Mesenchymal stem cell (in vitro differentiated cells and primary cell): ENCODE data around the gene ATP8B4.

Experiments
- DNase-seq: peaks from one replicate; pipeline ENCODE4 v3.0.0-alpha.2; 2013
- H2AFZ ChIP-seq: one replicate; pipeline ENCODE4 v1.6.1; 2013; ENCODE audit warnings: low read depth, mild to moderate bottlenecking, control low read depth, inconsistent platforms, low read length, moderate library complexity
- H2AK5ac ChIP-seq: 2 replicates; pipeline ENCODE4 v1.6.1; 2013; ENCODE audit warnings: low read length, moderate library complexity, mild to moderate bottlenecking, inconsistent platforms; ENCODE audit not compliant: severe bottlenecking
- H2BK120ac ChIP-seq: one replicate; pipeline ENCODE4 v1.6.1; 2013; ENCODE audit warnings: low read depth, mild to moderate bottlenecking, inconsistent platforms, low read length, moderate library complexity
- H2BK12ac ChIP-seq, 2 experiments: one replicate each; pipeline ENCODE4 v1.6.1; 2013; ENCODE audit warnings: inconsistent platforms in 2 of 2, low read length in 2 of 2, mild to moderate bottlenecking in 2 of 2, moderate library complexity in 2 of 2, control low read depth in 1 of 2
- H2BK15ac ChIP-seq: one replicate; pipeline ENCODE4 v1.6.1; 2013; ENCODE audit warnings: mild to moderate bottlenecking, low read depth, inconsistent platforms; ENCODE audit not compliant: poor library complexity, severe bottlenecking
- H2BK5ac ChIP-seq: 2 replicates; pipeline ENCODE4 v1.6.1; 2013; ENCODE audit warnings: low read depth, mild to moderate bottlenecking, low read length, control low read depth, inconsistent platforms; ENCODE audit not compliant: poor library complexity, severe bottlenecking
- H3K14ac ChIP-seq, 2 experiments: one replicate each; pipeline ENCODE4 v1.6.1; 2013; ENCODE audit warnings: inconsistent platforms in 2 of 2, low read length in 2 of 2, control low read depth in 1 of 2, mild to moderate bottlenecking in 1 of 2, moderate library complexity in 1 of 2
- H3K18ac ChIP-seq, 2 experiments: one replicate each; pipeline ENCODE4 v1.6.1; 2013; ENCODE audit warnings: inconsistent platforms in 2 of 2, low read length in 2 of 2, control low read depth in 1 of 2, low read depth in 1 of 2, mild to moderate bottlenecking in 1 of 2
- H3K23ac ChIP-seq, 2 experiments: one replicate each; pipeline ENCODE4 v1.6.1; 2013; ENCODE audit warnings: inconsistent platforms in 2 of 2, low read length in 2 of 2, mild to moderate bottlenecking in 2 of 2, moderate library complexity in 2 of 2, control low read depth in 1 of 2
- H3K27ac ChIP-seq: 2 replicates; pipeline ENCODE4 v1.5.1; 2013; ENCODE audit warnings: mild to moderate bottlenecking, moderate library complexity, low read length, control low read depth, inconsistent platforms; ENCODE audit not compliant: poor library complexity, severe bottlenecking
- H3K27me3 ChIP-seq, 2 experiments: 2 replicates each; pipeline versions ENCODE4 v1.6.1 to v1.7.0; 2013; ENCODE audit warnings: low read length in 2 of 2, mild to moderate bottlenecking in 2 of 2, moderate library complexity in 2 of 2, control low read depth in 1 of 2, inconsistent platforms in 1 of 2; ENCODE audit not compliant: control insufficient read depth in 1 of 2, insufficient read depth in 1 of 2
- H3K36me3 ChIP-seq, 2 experiments: 2 replicates each; pipeline versions ENCODE4 v1.6.1 to v1.7.0; 2013; ENCODE audit warnings: low read length in 2 of 2, control low read depth in 1 of 2, inconsistent platforms in 1 of 2, low read depth in 1 of 2, mild to moderate bottlenecking in 1 of 2; ENCODE audit not compliant: insufficient read depth in 2 of 2, control insufficient read depth in 1 of 2
- H3K4ac ChIP-seq, 2 experiments: one replicate each; pipeline ENCODE4 v1.6.1; 2013; ENCODE audit warnings: inconsistent platforms in 2 of 2, low read length in 2 of 2, mild to moderate bottlenecking in 2 of 2, moderate library complexity in 2 of 2, control low read depth in 1 of 2, low read depth in 1 of 2
- H3K4me1 ChIP-seq: 2 replicates; pipeline ENCODE4 v1.6.1; 2013; ENCODE audit warnings: low read depth, low read length, control low read depth; ENCODE audit not compliant: control insufficient read depth, insufficient read depth
- H3K4me2 ChIP-seq: 2 replicates; pipeline ENCODE4 v1.6.1; 2013; ENCODE audit warnings: low read length, mild to moderate bottlenecking, inconsistent platforms; ENCODE audit not compliant: poor library complexity, severe bottlenecking
- H3K4me3 ChIP-seq, 2 experiments: 2 replicates each; pipeline versions ENCODE4 v1.5.1 to v1.7.0; 2013; ENCODE audit warnings: low read length in 2 of 2, mild to moderate bottlenecking in 2 of 2, control low read depth in 1 of 2, low read depth in 1 of 2; ENCODE audit not compliant: insufficient read depth in 1 of 2
- H3K79me1 ChIP-seq: replicated peaks from 2 replicates; pipeline ENCODE4 v1.6.1; 2013; ENCODE audit warnings: mild to moderate bottlenecking, control low read depth, low read length, inconsistent platforms; ENCODE audit not compliant: poor library complexity, severe bottlenecking
- H3K9ac ChIP-seq: 2 replicates; pipeline ENCODE4 v1.7.0; 2013; ENCODE audit warnings: mild to moderate bottlenecking, low read length, moderate library complexity
- H3K9me3 ChIP-seq: 2 replicates; pipeline ENCODE4 v1.7.0; 2013; ENCODE audit warnings: mild to moderate bottlenecking, low read length; ENCODE audit not compliant: control insufficient read depth
- H4K8ac ChIP-seq: one replicate; pipeline ENCODE4 v1.6.1; 2013; ENCODE audit warnings: inconsistent platforms, mild to moderate bottlenecking, low read length, moderate library complexity
- H4K91ac ChIP-seq: one replicate; pipeline ENCODE4 v1.6.1; 2013; ENCODE audit warnings: mild to moderate bottlenecking, low read length, inconsistent platforms
- WGBS: methylation state at CpG from one replicate; pipeline ENCODE4 v1.1.7; 2013; ENCODE audit warnings: mixed read lengths; 5-methylcytosine and 5-hydroxymethylcytosine counted together
- small RNA-seq: library from polyadenylated mRNA; stranded (forward); fragments of <200 nt; extraction: miRNeasy Mini kit (QIAGEN cat#:217004); gene quantifications from one replicate; pipeline ENCODE3, GENCODE V24; 2013; ENCODE audit warnings: low read depth

Gene ATP8B4

DNA sequence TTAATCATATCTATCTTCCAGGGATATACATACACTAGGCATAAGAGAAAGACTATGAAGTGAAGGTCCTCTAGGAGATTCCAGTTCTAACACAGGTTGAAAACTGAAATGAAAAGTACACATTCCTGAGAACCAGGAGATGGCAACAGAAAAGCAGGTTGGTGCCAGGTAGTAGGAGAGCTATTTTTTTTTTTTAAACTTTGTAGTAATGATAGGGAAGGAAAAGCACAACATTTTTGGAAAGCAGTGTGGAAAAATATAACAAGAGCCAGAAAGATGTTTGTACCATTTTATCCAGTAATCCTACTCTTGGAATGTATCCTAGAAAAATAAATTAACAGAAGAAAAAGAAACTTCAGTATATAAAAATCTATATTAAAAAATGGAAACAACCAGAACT, 308.3 kb downstream of the ATP8B4 start:
- no peak overlapping the region for H2BK120ac ChIP-seq
- no peak overlapping the region for H2AK5ac ChIP-seq
- H3K27me3 ChIP-seq: no peaks in the 10 kb centered on the region
- no peak overlapping the region for H3K14ac ChIP-seq
- no peak overlapping the region for H2AFZ ChIP-seq
- H3K27ac ChIP-seq: no peak overlapping the region
- no peak overlapping the region for H2BK12ac ChIP-seq
- no peak overlapping the region for H2BK15ac ChIP-seq
- no peak for DNase-seq
- H3K36me3 ChIP-seq: no peaks in the 10 kb centered on the region
- no peaks in the 10 kb centered on the region for H3K79me1 ChIP-seq
- H3K9ac ChIP-seq: no peak overlapping the region
- H2BK5ac ChIP-seq: no peak overlapping the region
- H4K91ac ChIP-seq: no peak overlapping the region
- H3K23ac ChIP-seq: no peak overlapping the region
- no peak overlapping the region for H3K4me3 ChIP-seq
- no peak overlapping the region for H3K4me2 ChIP-seq
- H4K8ac ChIP-seq: no peak overlapping the region
- H3K4ac ChIP-seq: no peak overlapping the region
- no peak overlapping the region for H3K18ac ChIP-seq
- no peaks in the 10 kb centered on the region for H3K9me3 ChIP-seq
- no peaks in the 10 kb centered on the region for H3K4me1 ChIP-seq

DNA sequence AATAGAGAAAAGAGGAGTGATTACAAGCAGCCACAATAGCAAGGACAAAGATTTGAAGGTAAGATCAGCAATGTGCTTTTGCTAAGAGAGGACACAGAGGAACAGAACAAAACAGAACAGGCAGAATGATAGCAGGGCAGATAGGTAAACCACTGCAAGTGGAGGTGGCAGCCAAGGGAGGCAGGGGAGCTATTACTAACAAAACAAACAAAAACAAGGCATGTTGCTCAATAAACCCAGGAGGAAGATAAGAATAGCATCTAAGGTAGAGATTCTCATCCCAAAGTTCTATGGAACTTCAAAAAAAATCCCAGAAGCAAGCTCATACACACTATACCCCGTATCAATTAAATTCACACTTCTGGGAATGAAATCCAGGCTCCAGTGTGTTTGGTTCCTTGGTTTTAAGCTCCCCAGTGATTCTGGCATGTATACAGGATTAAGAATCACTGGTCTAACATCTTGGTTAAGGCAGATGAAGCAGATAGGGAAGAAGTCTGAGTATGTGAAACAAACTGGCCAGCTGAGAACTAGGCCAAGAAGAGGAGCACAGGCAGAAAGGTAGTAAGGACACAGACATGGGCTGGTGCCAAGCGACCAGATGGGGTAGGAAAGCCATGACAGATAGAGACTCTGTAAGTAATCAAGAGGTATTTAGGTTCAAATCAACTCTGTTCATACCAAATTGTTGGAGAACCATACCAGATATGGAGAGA, 309.0 kb downstream of the ATP8B4 start:
- Histone ChIP-seq H2BK12ac (peak overlapping the region in 1 of 2 experiments; percentile 85), H4K91ac (no peak overlapping the region), H3K4me1 (no peaks in the 10 kb centered on the region), H3K9me3 (no peaks in the 10 kb centered on the region), H3K27ac (no peak overlapping the region), H2BK5ac (no peak overlapping the region), H2BK15ac (no peak overlapping the region), H3K18ac (peak overlapping the region in 1 of 2 experiments; percentile 9), H3K79me1 (no peaks in the 10 kb centered on the region), H3K9ac (no peak overlapping the region), H3K4ac (peak overlapping the region in 1 of 2 experiments; percentile 9), H3K14ac (no peak overlapping the region), H2BK120ac (no peak overlapping the region), H3K4me3 (no peak overlapping the region), H3K23ac (no peak overlapping the region), H3K27me3 (no peaks in the 10 kb centered on the region), H2AFZ (no peak overlapping the region), H3K36me3 (no peaks in the 10 kb centered on the region), H2AK5ac (no peak overlapping the region), H4K8ac (no peak overlapping the region), H3K4me2 (no peak overlapping the region)
- DNase-seq: no peak
- WGBS: no CpG with 5 or more reads among the region's 2 CpGs

DNA sequence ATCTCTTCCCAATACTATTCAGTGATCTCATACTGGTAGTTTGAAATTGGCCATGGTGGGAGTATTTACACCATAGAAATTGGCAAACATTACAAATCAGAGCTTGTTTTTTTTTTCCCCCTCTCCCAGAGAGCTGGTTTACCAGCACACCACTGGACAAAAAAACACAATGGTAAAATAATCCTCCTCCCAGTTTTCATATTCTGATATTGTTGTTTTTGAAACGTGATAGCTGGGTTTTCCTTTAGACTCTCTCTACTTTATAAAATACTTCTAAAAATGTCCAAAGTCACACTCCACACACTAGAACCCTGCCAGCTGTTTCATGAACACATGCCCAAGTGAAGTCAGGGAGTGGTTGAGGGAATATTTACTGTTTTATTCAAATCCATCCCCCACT, 310.7 kb downstream of the ATP8B4 start:
- no peaks in the 10 kb centered on the region for H3K27me3 ChIP-seq
- no peak overlapping the region for H2AFZ ChIP-seq
- no peak overlapping the region for H2AK5ac ChIP-seq
- WGBS: no CpG with 5 or more reads among the region's 1 CpG
- H3K4ac ChIP-seq: no peak overlapping the region
- H2BK15ac ChIP-seq: no peak overlapping the region
- H3K4me2 ChIP-seq: no peak overlapping the region
- no peak overlapping the region for H3K9ac ChIP-seq
- H3K4me3 ChIP-seq: no peak overlapping the region
- no peaks in the 10 kb centered on the region for H3K4me1 ChIP-seq
- H2BK5ac ChIP-seq: no peak overlapping the region
- no peaks in the 10 kb centered on the region for H3K36me3 ChIP-seq
- H3K14ac ChIP-seq: no peak overlapping the region
- H3K79me1 ChIP-seq: no peaks in the 10 kb centered on the region
- H2BK12ac ChIP-seq: no peak overlapping the region
- peaks cover 2% of the 10 kb centered on the region for H3K9me3 ChIP-seq
- H3K18ac ChIP-seq: no peak overlapping the region
- no peak overlapping the region for H4K91ac ChIP-seq
- no peak overlapping the region for H2BK120ac ChIP-seq
- H3K27ac ChIP-seq: no peak overlapping the region
- H4K8ac ChIP-seq: no peak overlapping the region
- H3K23ac ChIP-seq: no peak overlapping the region
- no peak for DNase-seq

Small RNAs within 50 kb of the gene (small RNA-seq; reads per million reads assigned to genes)
- gene RNA5SP394: 6.3 reads per million, percentile 65 among the genes with 10 or more reads in this experiment
